ENCODE results near the gene FRMD5.

Gene FRMD5

GRCh38 chr15:43913941-43914340 is 281.1 kb downstream of the FRMD5 start:
- H3K27ac ChIP-seq, result no peak overlapping the region
- H3K79me2 ChIP-seq (ENCODE audit: insufficient read depth, low read depth), result no peaks in the 10 kb centered on the region
- no peaks in the 10 kb centered on the region for H3K36me3 ChIP-seq (ENCODE audit: insufficient read depth)
- H4K20me1 ChIP-seq (ENCODE audit: insufficient read depth), result no peaks in the 10 kb centered on the region
- H3K27me3 ChIP-seq (ENCODE audit: insufficient read depth, low read depth), result no peaks in the 10 kb centered on the region
- H3K4me2 ChIP-seq, result no peak overlapping the region
- H3K4me3 ChIP-seq (IDR thresholded peaks at IDR 0.05; ENCODE audit: insufficient read depth, low read depth, low read length), result no peak overlapping the region
- no peak overlapping the region for H2AFZ ChIP-seq (ENCODE audit: low read depth)
- TF ChIP-seq, protein P1, sequence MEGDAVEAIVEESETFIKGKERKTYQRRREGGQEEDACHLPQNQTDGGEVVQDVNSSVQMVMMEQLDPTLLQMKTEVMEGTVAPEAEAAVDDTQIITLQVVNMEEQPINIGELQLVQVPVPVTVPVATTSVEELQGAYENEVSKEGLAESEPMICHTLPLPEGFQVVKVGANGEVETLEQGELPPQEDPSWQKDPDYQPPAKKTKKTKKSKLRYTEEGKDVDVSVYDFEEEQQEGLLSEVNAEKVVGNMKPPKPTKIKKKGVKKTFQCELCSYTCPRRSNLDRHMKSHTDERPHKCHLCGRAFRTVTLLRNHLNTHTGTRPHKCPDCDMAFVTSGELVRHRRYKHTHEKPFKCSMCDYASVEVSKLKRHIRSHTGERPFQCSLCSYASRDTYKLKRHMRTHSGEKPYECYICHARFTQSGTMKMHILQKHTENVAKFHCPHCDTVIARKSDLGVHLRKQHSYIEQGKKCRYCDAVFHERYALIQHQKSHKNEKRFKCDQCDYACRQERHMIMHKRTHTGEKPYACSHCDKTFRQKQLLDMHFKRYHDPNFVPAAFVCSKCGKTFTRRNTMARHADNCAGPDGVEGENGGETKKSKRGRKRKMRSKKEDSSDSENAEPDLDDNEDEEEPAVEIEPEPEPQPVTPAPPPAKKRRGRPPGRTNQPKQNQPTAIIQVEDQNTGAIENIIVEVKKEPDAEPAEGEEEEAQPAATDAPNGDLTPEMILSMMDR (conservative IDR thresholded peaks at IDR 0.05; ENCODE audit: low read depth, low read length), result no peak
- H3K9ac ChIP-seq, result no peak overlapping the region
- H3K4me1 ChIP-seq (ENCODE audit: low read depth, poor library complexity, severe bottlenecking), result no peaks in the 10 kb centered on the region

DNA sequence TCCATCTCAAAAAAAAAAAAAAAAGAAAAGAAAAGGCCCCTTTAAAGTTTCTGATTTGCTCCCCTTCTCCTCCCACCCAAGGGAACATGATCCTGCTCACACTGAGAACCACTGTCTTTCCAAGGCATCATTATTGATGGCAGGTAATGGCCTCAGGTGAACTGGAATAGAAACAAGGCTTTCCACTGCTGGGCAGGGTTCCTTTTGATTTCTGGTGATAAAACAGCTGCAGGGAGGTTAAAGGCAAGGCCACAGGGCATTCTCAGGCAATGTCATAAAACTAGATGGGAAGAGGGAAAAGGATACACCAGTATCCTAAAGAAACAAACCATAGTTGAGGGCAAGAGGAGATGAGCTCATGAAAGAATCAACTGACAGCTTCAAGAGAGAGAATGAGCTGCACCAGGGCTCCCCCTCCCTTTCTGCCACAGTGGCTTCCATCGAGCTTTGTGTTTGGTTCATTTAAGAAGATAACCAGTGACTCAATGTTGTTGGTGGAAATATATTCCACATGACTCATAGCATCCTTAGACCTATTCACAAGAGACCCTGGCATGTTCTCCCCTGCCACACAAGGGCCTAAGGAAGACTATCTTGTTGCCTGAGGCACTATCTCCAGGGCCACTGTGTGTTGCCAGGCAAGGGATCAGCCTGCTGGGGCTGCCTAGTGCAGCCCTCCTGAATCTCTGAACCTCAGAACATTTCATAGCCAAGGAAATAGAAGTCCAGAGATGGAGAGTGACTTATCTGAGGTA is 281.9 kb downstream of the FRMD5 start:
- H3K4me2 ChIP-seq, result no peak overlapping the region
- TF ChIP-seq, protein P1 (conservative IDR thresholded peaks at IDR 0.05; ENCODE audit: low read depth, low read length), result no peak
- H3K27ac ChIP-seq, result no peak overlapping the region
- no peaks in the 10 kb centered on the region for H3K27me3 ChIP-seq (ENCODE audit: insufficient read depth, low read depth)
- no peaks in the 10 kb centered on the region for H3K4me1 ChIP-seq (ENCODE audit: low read depth, poor library complexity, severe bottlenecking)
- H3K9ac ChIP-seq, result no peak overlapping the region
- H3K36me3 ChIP-seq (ENCODE audit: insufficient read depth), result no peaks in the 10 kb centered on the region
- H3K4me3 ChIP-seq (IDR thresholded peaks at IDR 0.05; ENCODE audit: insufficient read depth, low read depth, low read length), result no peak overlapping the region
- no peaks in the 10 kb centered on the region for H3K79me2 ChIP-seq (ENCODE audit: insufficient read depth, low read depth)
- no peaks in the 10 kb centered on the region for H4K20me1 ChIP-seq (ENCODE audit: insufficient read depth)
- H2AFZ ChIP-seq (ENCODE audit: low read depth), result no peak overlapping the region

DNA sequence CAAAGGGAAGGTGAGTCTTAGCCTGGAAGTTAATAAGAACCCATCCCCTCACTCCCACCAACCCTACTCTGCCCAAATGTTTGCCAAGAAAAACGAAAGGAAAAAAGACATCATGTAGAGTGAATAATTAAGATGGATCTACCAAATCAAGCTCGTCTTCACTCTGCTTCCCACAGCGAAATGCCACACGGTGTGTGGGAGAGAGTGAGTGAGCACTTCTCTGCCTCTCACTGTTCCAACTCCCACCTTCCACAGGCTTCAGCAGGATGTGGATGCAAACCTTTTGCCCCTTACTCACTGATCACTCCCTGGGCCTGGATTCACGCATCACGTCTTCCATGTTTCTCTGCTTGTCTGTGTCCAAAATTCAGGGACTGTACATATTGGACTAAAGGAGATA is 282.9 kb downstream of the FRMD5 start:
- Histone ChIP-seq H3K4me1 (ENCODE audit: low read depth, poor library complexity, severe bottlenecking) (no peaks in the 10 kb centered on the region), H3K36me3 (ENCODE audit: insufficient read depth) (no peaks in the 10 kb centered on the region), H3K27me3 (ENCODE audit: insufficient read depth, low read depth) (no peaks in the 10 kb centered on the region), H3K27ac (no peak overlapping the region), H4K20me1 (ENCODE audit: insufficient read depth) (no peaks in the 10 kb centered on the region), H2AFZ (ENCODE audit: low read depth) (no peak overlapping the region), H3K79me2 (ENCODE audit: insufficient read depth, low read depth) (no peaks in the 10 kb centered on the region), H3K4me3 (IDR thresholded peaks at IDR 0.05; ENCODE audit: insufficient read depth, low read depth, low read length) (no peak overlapping the region), H3K4me2 (no peak overlapping the region), H3K9ac (no peak overlapping the region)
- TF ChIP-seq, protein P1 (conservative IDR thresholded peaks at IDR 0.05; ENCODE audit: low read depth, low read length), result no peak

- Histone ChIP-seq H3K4me1 (ENCODE audit: low read depth, poor library complexity, severe bottlenecking) (no peaks in the 10 kb centered on the region), H3K79me2 (ENCODE audit: insufficient read depth, low read depth) (no peaks in the 10 kb centered on the region), H3K27ac (no peak overlapping the region), H3K9ac (no peak overlapping the region), H3K36me3 (ENCODE audit: insufficient read depth) (no peaks in the 10 kb centered on the region), H2AFZ (ENCODE audit: low read depth) (no peak overlapping the region), H3K4me3 (IDR thresholded peaks at IDR 0.05; ENCODE audit: insufficient read depth, low read depth, low read length) (no peak overlapping the region), H3K4me2 (no peak overlapping the region), H4K20me1 (ENCODE audit: insufficient read depth) (no peaks in the 10 kb centered on the region), H3K27me3 (ENCODE audit: insufficient read depth, low read depth) (no peaks in the 10 kb centered on the region)
- TF ChIP-seq, protein P1 (conservative IDR thresholded peaks at IDR 0.05; ENCODE audit: low read depth, low read length), result no peak
Measured at GRCh38 chr15:43911235-43911781, 283.8 kb downstream of the FRMD5 start.
